ENCODE results near the gene ACSF3. TPM values are rescaled to one million over a fixed set of nuclear protein-coding genes. Genes with fewer than 3 reads are reported as not detected.

Gene ACSF3
- total and polyA plus RNA-seq, 2 experiments from 2014 or later: 20.7 to 28.0 TPM

DNA sequence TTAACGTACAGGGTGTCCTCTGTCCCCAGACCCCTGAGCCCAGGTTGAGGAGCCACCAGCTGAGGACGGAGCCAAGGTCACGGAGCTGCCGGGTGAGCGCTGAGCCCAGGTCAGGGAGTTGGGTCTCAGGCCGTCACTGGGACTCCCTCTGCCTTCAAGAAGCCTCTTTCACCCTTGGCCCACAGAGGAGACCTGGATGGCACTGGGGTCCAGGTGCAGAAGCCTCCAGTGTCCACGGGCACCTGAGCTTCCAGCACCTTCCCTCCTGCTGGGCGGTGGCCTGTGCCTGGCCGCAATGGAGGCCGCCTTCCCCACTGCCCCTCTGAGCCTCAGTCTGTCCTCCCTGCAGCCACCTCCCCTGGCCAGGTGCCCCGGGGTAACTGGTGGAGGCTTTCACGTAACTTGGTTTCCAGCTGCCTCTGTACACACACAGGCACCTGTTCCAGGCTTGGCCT is 46.3 kb downstream of the ACSF3 start:
- no peak for DNase-seq (ENCODE audit: low spot score)
- H3K4me3 ChIP-seq: no peak overlapping the region
- no peaks in the 10 kb centered on the region for H3K9me3 ChIP-seq (ENCODE audit: low read depth)
- no peaks in the 10 kb centered on the region for H3K9me2 ChIP-seq (replicated peaks; ENCODE audit: insufficient read depth)
- H3K27me3 ChIP-seq: no peaks in the 10 kb centered on the region
- H4K20me1 ChIP-seq (ENCODE audit: insufficient read depth, poor library complexity, severe bottlenecking): no peaks in the 10 kb centered on the region
- no peak overlapping the region for H2AFZ ChIP-seq
- TF ChIP-seq EZH2 (IDR thresholded peaks at IDR 0.05; ENCODE audit: borderline replicate concordance) (no peak), EZH2phosphoT487 (IDR thresholded peaks at IDR 0.05; ENCODE audit: low read depth, severe bottlenecking, unreplicated experiment) (no peak)
- TF ChIP-seq, protein P1, sequence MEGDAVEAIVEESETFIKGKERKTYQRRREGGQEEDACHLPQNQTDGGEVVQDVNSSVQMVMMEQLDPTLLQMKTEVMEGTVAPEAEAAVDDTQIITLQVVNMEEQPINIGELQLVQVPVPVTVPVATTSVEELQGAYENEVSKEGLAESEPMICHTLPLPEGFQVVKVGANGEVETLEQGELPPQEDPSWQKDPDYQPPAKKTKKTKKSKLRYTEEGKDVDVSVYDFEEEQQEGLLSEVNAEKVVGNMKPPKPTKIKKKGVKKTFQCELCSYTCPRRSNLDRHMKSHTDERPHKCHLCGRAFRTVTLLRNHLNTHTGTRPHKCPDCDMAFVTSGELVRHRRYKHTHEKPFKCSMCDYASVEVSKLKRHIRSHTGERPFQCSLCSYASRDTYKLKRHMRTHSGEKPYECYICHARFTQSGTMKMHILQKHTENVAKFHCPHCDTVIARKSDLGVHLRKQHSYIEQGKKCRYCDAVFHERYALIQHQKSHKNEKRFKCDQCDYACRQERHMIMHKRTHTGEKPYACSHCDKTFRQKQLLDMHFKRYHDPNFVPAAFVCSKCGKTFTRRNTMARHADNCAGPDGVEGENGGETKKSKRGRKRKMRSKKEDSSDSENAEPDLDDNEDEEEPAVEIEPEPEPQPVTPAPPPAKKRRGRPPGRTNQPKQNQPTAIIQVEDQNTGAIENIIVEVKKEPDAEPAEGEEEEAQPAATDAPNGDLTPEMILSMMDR (IDR thresholded peaks at IDR 0.05; ENCODE audit: poor library complexity): no peak
- WGBS (ENCODE audit: low lambda C conversion rate, missing lambda C conversion rate): 95% methylated on average over 11 of the region's 12 CpGs
- H3K4me1 ChIP-seq (ENCODE audit: insufficient read depth): no peaks in the 10 kb centered on the region
- no peak overlapping the region for H3K4me2 ChIP-seq
- H3K79me2 ChIP-seq: no peaks in the 10 kb centered on the region
- no peaks in the 10 kb centered on the region for H3K36me3 ChIP-seq (replicated peaks; ENCODE audit: insufficient read depth, low read depth)
- no peak overlapping the region for H3K27ac ChIP-seq

DNA sequence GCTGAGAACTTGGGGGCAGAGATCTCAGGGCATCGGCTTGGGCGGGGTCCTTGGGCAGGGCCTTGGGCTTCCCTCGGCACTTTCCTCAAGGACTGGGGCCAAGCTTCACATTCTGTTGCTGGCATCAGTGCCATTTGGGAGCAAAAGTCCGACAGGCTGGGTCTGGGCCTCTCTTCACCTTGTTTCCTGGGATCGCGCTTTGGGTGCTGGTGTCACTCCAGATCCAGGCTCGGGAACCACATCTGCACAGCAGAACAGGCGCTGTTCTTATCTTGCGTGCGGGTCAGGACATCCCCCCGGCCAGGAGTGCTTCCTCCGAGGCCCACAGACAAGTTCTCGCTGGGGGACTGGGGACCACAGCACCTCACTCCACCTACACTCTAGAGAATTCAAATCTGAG is 46.7 kb downstream of the ACSF3 start:
- WGBS (ENCODE audit: low lambda C conversion rate, missing lambda C conversion rate): 96% methylated on average over 13 of the region's 13 CpGs
- Histone ChIP-seq H3K79me2 (no peaks in the 10 kb centered on the region), H3K27me3 (no peaks in the 10 kb centered on the region), H3K4me2 (no peak overlapping the region), H3K4me3 (no peak overlapping the region), H3K4me1 (ENCODE audit: insufficient read depth) (no peaks in the 10 kb centered on the region), H4K20me1 (ENCODE audit: insufficient read depth, poor library complexity, severe bottlenecking) (no peaks in the 10 kb centered on the region), H3K27ac (no peak overlapping the region), H3K36me3 (replicated peaks; ENCODE audit: insufficient read depth, low read depth) (no peaks in the 10 kb centered on the region), H3K9me2 (replicated peaks; ENCODE audit: insufficient read depth) (no peaks in the 10 kb centered on the region), H3K9me3 (ENCODE audit: low read depth) (no peaks in the 10 kb centered on the region), H2AFZ (no peak overlapping the region)
- no peak for DNase-seq (ENCODE audit: low spot score)
- TF ChIP-seq, protein P1 (IDR thresholded peaks at IDR 0.05; ENCODE audit: poor library complexity): no peak
- TF ChIP-seq EZH2phosphoT487 (IDR thresholded peaks at IDR 0.05; ENCODE audit: low read depth, severe bottlenecking, unreplicated experiment): no peak
- no peak for TF ChIP-seq EZH2 (IDR thresholded peaks at IDR 0.05; ENCODE audit: borderline replicate concordance)

DNA sequence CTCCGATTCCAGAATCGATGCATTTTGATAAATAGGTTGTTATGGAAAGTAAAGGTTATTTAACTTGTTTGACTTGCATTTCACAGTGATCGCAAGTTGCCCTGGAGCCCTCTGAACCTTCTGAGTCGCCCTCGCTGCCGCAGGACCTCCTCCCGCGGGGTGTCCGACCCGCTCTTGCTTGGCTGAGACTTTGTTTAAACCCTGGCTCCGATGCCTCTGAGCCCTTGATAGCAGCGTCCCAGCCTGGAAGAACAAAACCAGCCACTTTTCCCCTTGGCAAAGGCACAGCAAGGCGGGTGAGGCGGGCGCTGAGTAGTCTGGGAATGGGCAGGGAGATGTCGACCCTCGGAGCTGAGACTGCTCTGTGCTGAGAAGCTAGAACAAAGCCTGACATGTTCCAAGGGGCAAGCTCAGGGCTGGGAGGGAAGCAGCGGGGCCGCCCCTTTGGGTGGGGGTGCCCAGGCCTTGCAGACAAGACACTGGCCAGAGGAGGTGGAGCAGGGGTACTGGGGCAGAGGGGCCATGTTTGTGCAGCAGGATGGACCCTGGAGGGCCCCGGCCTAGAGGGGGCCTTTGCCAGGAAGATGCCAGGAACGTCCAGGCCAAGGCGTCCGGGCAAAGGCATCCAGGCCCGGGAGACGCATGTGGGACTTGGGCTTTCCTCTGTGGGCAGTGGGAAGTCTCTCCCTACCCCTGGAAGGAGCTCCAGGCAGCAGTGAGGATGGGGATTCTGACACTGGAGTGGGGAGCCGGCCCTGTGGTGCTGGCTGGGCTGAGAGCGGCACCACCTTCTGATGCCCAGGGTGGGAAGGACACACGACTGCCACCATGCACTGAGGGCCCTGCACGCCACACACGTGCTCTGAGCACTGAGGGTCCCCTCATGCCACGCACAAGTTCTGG is 47.6 kb downstream of the ACSF3 start:
- no peaks in the 10 kb centered on the region for H3K36me3 ChIP-seq (replicated peaks; ENCODE audit: insufficient read depth, low read depth)
- WGBS (ENCODE audit: low lambda C conversion rate, missing lambda C conversion rate): 97% methylated on average over 31 of the region's 31 CpGs
- H3K9me3 ChIP-seq (ENCODE audit: low read depth): no peaks in the 10 kb centered on the region

More for the DNA sequence above, 47.6 kb downstream of the ACSF3 start:
- no peaks in the 10 kb centered on the region for H3K79me2 ChIP-seq
- no peaks in the 10 kb centered on the region for H3K9me2 ChIP-seq (replicated peaks; ENCODE audit: insufficient read depth)
- TF ChIP-seq EZH2phosphoT487 (IDR thresholded peaks at IDR 0.05; ENCODE audit: low read depth, severe bottlenecking, unreplicated experiment): no peak
- TF ChIP-seq, protein P1 (IDR thresholded peaks at IDR 0.05; ENCODE audit: poor library complexity): no peak
- H3K4me2 ChIP-seq: no peak overlapping the region
- no peak for DNase-seq (ENCODE audit: low spot score)
- H2AFZ ChIP-seq: no peak overlapping the region
- no peak overlapping the region for H3K27ac ChIP-seq
- H3K4me3 ChIP-seq: no peak overlapping the region
- no peaks in the 10 kb centered on the region for H3K4me1 ChIP-seq (ENCODE audit: insufficient read depth)
- H3K27me3 ChIP-seq: no peaks in the 10 kb centered on the region
- no peaks in the 10 kb centered on the region for H4K20me1 ChIP-seq (ENCODE audit: insufficient read depth, poor library complexity, severe bottlenecking)

Data from hepatocyte (in vitro differentiated cells).